K562 (cell line): Measurements from ENCODE around the gene LAPTM5. TPM values are rescaled to one million over a fixed set of nuclear protein-coding genes. Genes with fewer than 3 reads are reported as not detected.
A peak's percentile ranks its signal among the peaks of the same experiment; 100 is the strongest.

Experiments used
- CBFA2T2 ChIP-seq: fragments of 450-650 bp; conservative IDR thresholded peaks from 2 replicates; pipeline ENCODE4 v1.6.1; 2017; ENCODE audit warnings: mild to moderate bottlenecking
- E2F3 ChIP-seq: fragments of 250-450 bp; sonication (Bioruptor Pico); IDR thresholded peaks from 2 replicates; pipeline ENCODE4 v1.4.0; 2020; ENCODE audit warnings: mild to moderate bottlenecking
- HDAC2 ChIP-seq: fragments of 450-650 bp; IDR thresholded peaks from 2 replicates; pipeline ENCODE4 v1.6.1; 2016; ENCODE audit warnings: mild to moderate bottlenecking
- KDM2B ChIP-seq: fragments of 250-450 bp; sonication (Bioruptor Pico); IDR thresholded peaks from 2 replicates; pipeline ENCODE4 v1.8.0; 2021; ENCODE audit warnings: mild to moderate bottlenecking, moderate library complexity
- KLF13 ChIP-seq: fragments of 450-650 bp; IDR thresholded peaks from 2 replicates; pipeline ENCODE4 v1.6.1; 2016; ENCODE audit warnings: missing genetic modification characterization, low read depth, mild to moderate bottlenecking, missing compliant biosample characterization, moderate library complexity, borderline replicate concordance
- MECOM ChIP-seq: fragments of 250-450 bp; sonication (Bioruptor Pico); IDR thresholded peaks from 2 replicates; pipeline ENCODE4 v1.8.0; 2022; ENCODE audit warnings: inconsistent platforms
- MXI1 ChIP-seq: IDR thresholded peaks from 2 replicates; pipeline ENCODE4 v1.6.1; 2011; ENCODE audit warnings: low read depth, mild to moderate bottlenecking, improper control_type of control experiment, low read length
- MYC ChIP-seq, 2 experiments: fragments of 250-450 bp in 1 of 2; sonication (Bioruptor Pico) in 1 of 2; IDR thresholded peaks; 2 replicates each; pipeline versions ENCODE4 v1.5.1 to v1.6.1; 2012 to 2021; ENCODE audit warnings: low read depth in 2 of 2, borderline replicate concordance in 1 of 2, improper control_type of control experiment in 1 of 2, low read length in 1 of 2, mild to moderate bottlenecking in 1 of 2, moderate library complexity in 1 of 2
- NBN ChIP-seq: fragments of 450-650 bp; IDR thresholded peaks from 2 replicates; pipeline ENCODE4 v1.6.1; 2016; ENCODE audit warnings: low read depth, mild to moderate bottlenecking
- PHF21A ChIP-seq: fragments of 450-650 bp; IDR thresholded peaks from 2 replicates; pipeline ENCODE4 v1.6.1; 2017; ENCODE audit warnings: low read depth, borderline replicate concordance
- SAFB2 ChIP-seq: fragments of 200-400 bp; formaldehyde crosslinking; IDR thresholded peaks from 2 replicates; pipeline ENCODE4 v1.6.1; 2018; ENCODE audit warnings: borderline replicate concordance, low read length, low read depth, moderate library complexity; ENCODE audit not compliant: severe bottlenecking
- SLC30A9 ChIP-seq: fragments of 250-450 bp; sonication (Bioruptor Pico); IDR thresholded peaks from 2 replicates; pipeline ENCODE4 v1.8.0; 2022; ENCODE audit warnings: mild to moderate bottlenecking, moderate library complexity
- SRSF9 ChIP-seq: fragments of 200-400 bp; formaldehyde crosslinking; IDR thresholded peaks from 2 replicates; pipeline ENCODE4 v1.6.1; 2017; ENCODE audit warnings: low read depth, low read length, borderline replicate concordance
- STAT5B ChIP-seq: fragments of 250-450 bp; sonication (Bioruptor Pico); IDR thresholded peaks from 2 replicates; pipeline ENCODE4 v1.8.0; 2021; ENCODE audit warnings: mild to moderate bottlenecking, inconsistent platforms
- TBP ChIP-seq: optimal IDR thresholded peaks from 2 replicates; pipeline ENCODE3; 2011; ENCODE audit warnings: low read depth, low read length, improper control_type of control experiment
- TCFL5 ChIP-seq: fragments of 250-450 bp; sonication (Bioruptor Pico); conservative IDR thresholded peaks from 2 replicates; pipeline ENCODE4 v1.6.1; 2021; ENCODE audit warnings: mild to moderate bottlenecking, moderate library complexity, matching md5 sums
- U2AF1 ChIP-seq: fragments of 200-400 bp; formaldehyde crosslinking; optimal IDR thresholded peaks from 2 replicates; pipeline ENCODE3; 2017; ENCODE audit warnings: mild to moderate bottlenecking, low read depth, low read length, moderate library complexity
- ZKSCAN1 ChIP-seq: fragments of 150-350 bp; IDR thresholded peaks from 2 replicates; pipeline ENCODE4 v1.6.1; 2016; ENCODE audit warnings: low read depth, low read length
- ZKSCAN3 ChIP-seq: fragments of 250-450 bp; sonication (Bioruptor Pico); IDR thresholded peaks from 2 replicates; pipeline ENCODE4 v1.4.0; 2020
- ZNF121 ChIP-seq: sonication (generic); formaldehyde crosslinking; conservative IDR thresholded peaks from 2 replicates; pipeline ENCODE4 v1.8.0; 2022; ENCODE audit warnings: missing genetic modification reagents
- ZNF140 ChIP-seq: fragments of 250-450 bp; sonication (Bioruptor Pico); IDR thresholded peaks from 2 replicates; pipeline ENCODE4 v1.8.0; 2021; ENCODE audit warnings: moderate library complexity, mild to moderate bottlenecking, inconsistent platforms
- ZNF253 ChIP-seq: fragments of 250-450 bp; sonication (Bioruptor Pico); conservative IDR thresholded peaks from 2 replicates; pipeline ENCODE4 v1.6.1; 2021; ENCODE audit warnings: mild to moderate bottlenecking
- ZNF695 ChIP-seq: fragments of 450-650 bp; formaldehyde crosslinking; IDR thresholded peaks from 2 replicates; pipeline ENCODE4 v1.4.0; 2020; ENCODE audit warnings: mild to moderate bottlenecking, moderate library complexity
- ZNF707 ChIP-seq: fragments of 250-450 bp; sonication (Bioruptor Pico); conservative IDR thresholded peaks from 2 replicates; pipeline ENCODE4 v1.8.0; 2022; ENCODE audit warnings: inconsistent platforms, mild to moderate bottlenecking, moderate library complexity
- polyA plus RNA-seq, 8 experiments: library from polyadenylated mRNA; depleted of rRNA in 4 of 8; stranded (reverse) in 5 of 8; unstranded in 3 of 8; fragments of >200 nt; fragmentation: Nextera tagmentation in 2 of 8; fragmentation: Illumina TruSeq in 1 of 8; extraction: Ambion mirVana in 2 of 8; extraction: Trizol in 1 of 8; gene quantifications; 2 replicates each; pipeline versions ENCODE4 v1.2.1 to v1.2.3, GENCODE V29; 2011 to 2014; ENCODE audit warnings: inconsistent platforms in 1 of 8, missing spikeins in 1 of 8
- total RNA-seq, 7 experiments: library from RNA; depleted of rRNA in 6 of 7; stranded (reverse); fragments of >200 nt in 6 of 7; fragmentation: Illumina TruSeq in 2 of 7; extraction: Trizol in 2 of 7; gene quantifications; 2 replicates each; pipeline versions ENCODE4 v1.2.1 to v1.2.3, GENCODE V29; 2011 to 2021; ENCODE audit warnings: low replicate concordance in 1 of 7
- TF ChIP-seq, protein P1 (sequence below): fragments of 450-650 bp; IDR thresholded peaks from one replicate; pipeline ENCODE4 v1.6.1; 2018; ENCODE audit warnings: mild to moderate bottlenecking, moderate library complexity; ENCODE audit not compliant: partially characterized antibody
- TF ChIP-seq, protein P2 (sequence below): fragments of 150-350 bp; conservative IDR thresholded peaks from 2 replicates; pipeline ENCODE4 v1.6.1; 2014; ENCODE audit warnings: low read length

LAPTM5 gene
- total and polyA plus RNA-seq, 9 of the 15 experiments (the other 6 are each of a cell fraction or from before 2014, with no cell fraction given) = 2.4 to 47.3 (median 20.3) TPM

DNA sequence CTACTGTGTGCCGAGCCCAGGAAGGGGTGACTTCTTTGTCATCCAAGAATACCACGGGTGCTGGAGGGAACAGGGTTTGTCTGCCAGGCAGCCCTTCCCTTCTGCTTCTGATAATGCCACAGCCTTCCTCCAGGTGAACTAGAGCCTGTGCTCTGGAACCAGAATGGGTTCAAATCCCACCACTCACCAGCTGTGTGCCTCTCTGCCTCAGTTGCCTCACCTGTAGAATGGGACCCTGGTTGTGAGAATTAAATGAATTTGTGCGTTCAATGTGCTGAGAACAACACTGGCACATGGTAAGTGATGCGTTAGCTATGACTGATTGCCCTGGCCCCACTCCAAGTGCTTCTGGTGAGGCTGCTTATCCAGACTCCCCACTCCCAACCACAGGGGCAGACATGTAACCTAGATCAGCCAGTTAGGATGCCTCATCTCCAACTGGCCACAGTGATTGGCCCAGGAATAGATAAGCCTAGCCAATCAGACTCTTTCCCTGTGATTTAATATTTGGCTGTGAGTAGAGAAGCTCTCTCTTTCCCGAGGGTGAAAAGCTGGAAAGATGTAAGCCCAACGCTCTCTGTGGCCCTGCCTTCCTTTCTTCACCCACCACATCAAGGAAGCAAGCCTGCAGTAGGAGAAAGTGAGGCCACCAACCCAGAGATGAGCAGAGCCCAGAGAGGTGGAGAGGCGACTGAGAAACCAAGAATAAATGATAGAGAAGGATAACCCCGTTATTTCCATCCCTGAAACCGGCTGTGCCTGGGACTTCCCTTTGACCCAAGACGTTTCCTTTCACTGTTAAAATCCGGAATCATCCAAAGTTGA lies 20.8 kb upstream of the LAPTM5 start (continued):
- TF ChIP-seq, protein P1, sequence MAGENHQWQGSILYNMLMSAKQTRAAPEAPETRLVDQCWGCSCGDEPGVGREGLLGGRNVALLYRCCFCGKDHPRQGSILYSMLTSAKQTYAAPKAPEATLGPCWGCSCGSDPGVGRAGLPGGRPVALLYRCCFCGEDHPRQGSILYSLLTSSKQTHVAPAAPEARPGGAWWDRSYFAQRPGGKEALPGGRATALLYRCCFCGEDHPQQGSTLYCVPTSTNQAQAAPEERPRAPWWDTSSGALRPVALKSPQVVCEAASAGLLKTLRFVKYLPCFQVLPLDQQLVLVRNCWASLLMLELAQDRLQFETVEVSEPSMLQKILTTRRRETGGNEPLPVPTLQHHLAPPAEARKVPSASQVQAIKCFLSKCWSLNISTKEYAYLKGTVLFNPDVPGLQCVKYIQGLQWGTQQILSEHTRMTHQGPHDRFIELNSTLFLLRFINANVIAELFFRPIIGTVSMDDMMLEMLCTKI = no peak
- TF ChIP-seq TCFL5 = peak; percentile 48
- TF ChIP-seq ZKSCAN1 = peak; percentile 8
- TF ChIP-seq HDAC2 = peak; percentile 96
- TF ChIP-seq E2F3 (CRISPR knock-in tag) = peak; percentile 91; the same call in 1 of the 2 replicates
- peak; percentile 57; the same call in 1 of the 2 replicates for TF ChIP-seq ZKSCAN3
- no peak; the same call in 1 of the 2 replicates for TF ChIP-seq ZNF253
- peak; percentile 88 for TF ChIP-seq KDM2B (CRISPR knock-in tag)
- peak; percentile 61; the same call in 1 of the 2 replicates for TF ChIP-seq MXI1
- TF ChIP-seq SLC30A9 (CRISPR knock-in tag) = no peak
- TF ChIP-seq ZNF695 (CRISPR knock-in tag) = peak; percentile 90
- no peak for TF ChIP-seq SAFB2
- TF ChIP-seq MYC (IDR thresholded peaks at IDR 0.05; ENCODE audit: low read depth, low read length) = peak; percentile 93
- TF ChIP-seq MYC (CRISPR knock-in tag; IDR thresholded peaks at IDR 0.05; ENCODE audit: borderline replicate concordance, low read depth) = peak; percentile 91; the same call in 1 of the 2 replicates
- TF ChIP-seq KLF13 (tag) = 0 out of 2 replicates have a peak, but pooled peaks have one; percentile 68
- TF ChIP-seq ZNF121 (CRISPR knock-in tag) = no peak
- no peak for TF ChIP-seq SRSF9
- TF ChIP-seq MECOM (CRISPR knock-in tag) = peak; percentile 91
- TF ChIP-seq TBP = peak; percentile 98
- 0 out of 2 replicates have a peak, but pooled peaks have one; percentile 31 for TF ChIP-seq STAT5B (CRISPR knock-in tag)
- TF ChIP-seq PHF21A = peak; percentile 100
- no peak for TF ChIP-seq U2AF1
- peak; percentile 71; the same call in 1 of the 2 replicates for TF ChIP-seq ZNF140
- peak; percentile 63; the same call in 1 of the 2 replicates for TF ChIP-seq ZNF707 (CRISPR knock-in tag)
- peak; percentile 91 for TF ChIP-seq NBN
- TF ChIP-seq, protein P2, sequence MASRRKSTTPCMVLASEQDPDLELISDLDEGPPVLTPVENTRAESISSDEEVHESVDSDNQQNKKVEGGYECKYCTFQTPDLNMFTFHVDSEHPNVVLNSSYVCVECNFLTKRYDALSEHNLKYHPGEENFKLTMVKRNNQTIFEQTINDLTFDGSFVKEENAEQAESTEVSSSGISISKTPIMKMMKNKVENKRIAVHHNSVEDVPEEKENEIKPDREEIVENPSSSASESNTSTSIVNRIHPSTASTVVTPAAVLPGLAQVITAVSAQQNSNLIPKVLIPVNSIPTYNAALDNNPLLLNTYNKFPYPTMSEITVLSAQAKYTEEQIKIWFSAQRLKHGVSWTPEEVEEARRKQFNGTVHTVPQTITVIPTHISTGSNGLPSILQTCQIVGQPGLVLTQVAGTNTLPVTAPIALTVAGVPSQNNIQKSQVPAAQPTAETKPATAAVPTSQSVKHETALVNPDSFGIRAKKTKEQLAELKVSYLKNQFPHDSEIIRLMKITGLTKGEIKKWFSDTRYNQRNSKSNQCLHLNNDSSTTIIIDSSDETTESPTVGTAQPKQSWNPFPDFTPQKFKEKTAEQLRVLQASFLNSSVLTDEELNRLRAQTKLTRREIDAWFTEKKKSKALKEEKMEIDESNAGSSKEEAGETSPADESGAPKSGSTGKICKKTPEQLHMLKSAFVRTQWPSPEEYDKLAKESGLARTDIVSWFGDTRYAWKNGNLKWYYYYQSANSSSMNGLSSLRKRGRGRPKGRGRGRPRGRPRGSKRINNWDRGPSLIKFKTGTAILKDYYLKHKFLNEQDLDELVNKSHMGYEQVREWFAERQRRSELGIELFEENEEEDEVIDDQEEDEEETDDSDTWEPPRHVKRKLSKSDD = no peak
- TF ChIP-seq CBFA2T2 = peak; percentile 82
